CD4-positive, alpha-beta T cell treated with Interferon gamma for 1 hour (primary cell): Measurements from ENCODE around the gene INPP5A.
"Not testable (repeated sequence)": the region's sequence is repeated elsewhere in the genome, so short reads cannot be mapped to it uniquely, and the experiment has no call there.

Experiments used
- DNase-seq: peaks from one replicate; pipeline ENCODE4 v3.0.0-alpha.2; 2020

The INPP5A gene

GRCh38 chr10:132793213-132793612 is 255.6 kb downstream of the INPP5A start:
- no peak for DNase-seq

GRCh38 chr10:132793871-132794849 is 256.6 kb downstream of the INPP5A start:
- no peak for DNase-seq

- DNase-seq, result no peak
Measured at GRCh38 chr10:132796846-132797245, 259.3 kb downstream of the INPP5A start.

- not testable (repeated sequence) for DNase-seq
Measured at GRCh38 chr10:132797986-132798385, 260.4 kb downstream of the INPP5A start.

- no peak for DNase-seq
Measured at GRCh38 chr10:132798403-132798802, 260.8 kb downstream of the INPP5A start.

- DNase-seq, result no peak
Measured at GRCh38 chr10:132798876-132799275, 261.3 kb downstream of the INPP5A start.

- DNase-seq, result no peak
Measured at GRCh38 chr10:132799865-132800264, 262.3 kb downstream of the INPP5A start.

GRCh38 chr10:132802048-132802447 is 264.5 kb downstream of the INPP5A start:
- no peak for DNase-seq

- no peak for DNase-seq
Measured at GRCh38 chr10:132802694-132803320, 265.2 kb downstream of the INPP5A start.

GRCh38 chr10:132803416-132804210 is 266.0 kb downstream of the INPP5A start:
- DNase-seq, result no peak

GRCh38 chr10:132804287-132804686 is 266.7 kb downstream of the INPP5A start:
- DNase-seq, result no peak

- DNase-seq, result no peak
Measured at GRCh38 chr10:132804785-132805426, 267.3 kb downstream of the INPP5A start.

GRCh38 chr10:132805599-132805998 is 268.0 kb downstream of the INPP5A start:
- no peak for DNase-seq

GRCh38 chr10:132806110-132806509 is 268.5 kb downstream of the INPP5A start:
- DNase-seq, result no peak

GRCh38 chr10:132806561-132807003 is 269.0 kb downstream of the INPP5A start:
- DNase-seq, result no peak

- no peak for DNase-seq
Measured at GRCh38 chr10:132807621-132808049, 270.0 kb downstream of the INPP5A start.

GRCh38 chr10:132808383-132809231 is 271.0 kb downstream of the INPP5A start:
- no peak for DNase-seq

GRCh38 chr10:132809232-132810140 is 271.9 kb downstream of the INPP5A start:
- DNase-seq, result no peak

GRCh38 chr10:132810141-132810806 is 272.7 kb downstream of the INPP5A start:
- DNase-seq, result no peak
